ENCODE results near the gene BCL2L2. TPM values are rescaled to one million over a fixed set of nuclear protein-coding genes. Genes with fewer than 3 reads are reported as not detected.
A peak's percentile ranks its signal among the peaks of the same experiment; 100 is the strongest.

The BCL2L2 gene
- polyA plus RNA-seq, 1 of the 3 experiments (the other 2 are of a cell fraction) = 30.6 TPM

GRCh38 chr14:23301288-23301968 is 5.2 kb upstream of the BCL2L2 start (continued):
- peak; percentile 11 for TF ChIP-seq CHD2 (IDR thresholded peaks at IDR 0.05; ENCODE audit: low read length, partially characterized antibody)
- TF ChIP-seq NRF1 (IDR thresholded peaks at IDR 0.05; ENCODE audit: low read depth, low read length) = peak; percentile 82
- no peak for TF ChIP-seq RCOR1 (IDR thresholded peaks at IDR 0.05; ENCODE audit: low read length)
- TF ChIP-seq REST (IDR thresholded peaks at IDR 0.05; ENCODE audit: low read depth, low read length) = no peak
- no peak for TF ChIP-seq NFIC (IDR thresholded peaks at IDR 0.05; ENCODE audit: borderline replicate concordance)
- no peak for TF ChIP-seq FOSL2 (IDR thresholded peaks at IDR 0.05; ENCODE audit: borderline replicate concordance, low read depth)

- peaks cover 0 to 3% of the 10 kb centered on the region in 2 experiments for H3K36me3 ChIP-seq (replicated peaks in 1 of 2; ENCODE audit: control insufficient read depth in 1 of 2, insufficient read depth in 2 of 2, low read length in 1 of 2)
- H3F3A ChIP-seq (replicated peaks; ENCODE audit: insufficient read depth) = peaks cover 27% of the 10 kb centered on the region
- peak overlapping the region; percentile 74 for H3K9ac ChIP-seq
- H3K79me2 ChIP-seq (ENCODE audit: insufficient read depth) = peaks cover 13% of the 10 kb centered on the region
- H3K4me2 ChIP-seq = peak overlapping the region; percentile 97
- H3K9me2 ChIP-seq = no peaks in the 10 kb centered on the region
- ChIA-PET CTCF (interaction anchor here (0.9 to 4.7 kb wide), 16 partner anchors 9 to 290 kb away, joined by 3 to 26 read pairs (median 7); partner anchors contain the start of genes HOMEZ and PABPN1), POLR2A (interaction anchor here (0.7 to 1.6 kb wide), 5 partner anchors 9 to 207 kb away, joined by 3 to 7 read pairs (median 4); partner anchors contain the start of genes ACIN1, C14orf119 and PABPN1)
- peaks cover 14 to 18% of the 10 kb centered on the region in 2 experiments; a peak in 3 of 4 replicates for H3K4me1 ChIP-seq (ENCODE audit: control insufficient read depth in 1 of 2, insufficient read depth in 2 of 2, low read depth in 1 of 2, low read length in 1 of 2)
- H3K4me3 ChIP-seq (ENCODE audit: low read depth in 2 of 2, low read length in 1 of 2) = peak overlapping the region; percentile 69 to 91
- H4K20me1 ChIP-seq (ENCODE audit: insufficient read depth) = no peaks in the 10 kb centered on the region
- peak overlapping the region; percentile 88 to 93 for H3K27ac ChIP-seq (ENCODE audit: low read depth in 2 of 2, low read length in 1 of 2)
- H2AFZ ChIP-seq (ENCODE audit: low read depth) = peak overlapping the region; percentile 89
- H3K27me3 ChIP-seq (ENCODE audit: insufficient read depth) = no peaks in the 10 kb centered on the region
- WGBS (ENCODE audit: low lambda C conversion rate) = no CpG with 5 or more reads among the region's 25 CpGs
- DNase-seq = no peak
- no peaks in the 10 kb centered on the region for H3K9me3 ChIP-seq
- TF ChIP-seq EZH2phosphoT487 (IDR thresholded peaks at IDR 0.05; ENCODE audit: borderline replicate concordance, low read depth) (no peak), EP300 (IDR thresholded peaks at IDR 0.05; ENCODE audit: borderline replicate concordance in 1 of 2, low read depth in 1 of 2, low read length in 1 of 2) (no peak), TCF12 (IDR thresholded peaks at IDR 0.05) (peak; percentile 15; the same call in 1 of the 2 replicates), SMC3 (IDR thresholded peaks at IDR 0.05; ENCODE audit: low read depth, low read length) (no peak), POLR2AphosphoS5 (IDR thresholded peaks at IDR 0.05; ENCODE audit: low read depth, low read length) (peak; percentile 74), RFX5 (IDR thresholded peaks at IDR 0.05; ENCODE audit: low read length) (no peak), FOXM1 (IDR thresholded peaks at IDR 0.05; ENCODE audit: low read depth) (0 out of 2 replicates have a peak, but pooled peaks have one; percentile 51), ZBTB33 (IDR thresholded peaks at IDR 0.05; ENCODE audit: borderline replicate concordance, low read depth) (no peak), TAF1 (IDR thresholded peaks at IDR 0.05; ENCODE audit: borderline replicate concordance, low read depth, low read length) (no peak), JUND (IDR thresholded peaks at IDR 0.05) (no peak), GATA2 (CRISPR knock-in tag; IDR thresholded peaks at IDR 0.05) (no peak), MEF2A (IDR thresholded peaks at IDR 0.05; ENCODE audit: borderline replicate concordance, low read depth) (no peak), REST (IDR thresholded peaks at IDR 0.05; ENCODE audit: low read depth, low read length) (no peak), FOSL2 (IDR thresholded peaks at IDR 0.05; ENCODE audit: borderline replicate concordance, low read depth) (no peak)
- TF ChIP-seq, protein P1, sequence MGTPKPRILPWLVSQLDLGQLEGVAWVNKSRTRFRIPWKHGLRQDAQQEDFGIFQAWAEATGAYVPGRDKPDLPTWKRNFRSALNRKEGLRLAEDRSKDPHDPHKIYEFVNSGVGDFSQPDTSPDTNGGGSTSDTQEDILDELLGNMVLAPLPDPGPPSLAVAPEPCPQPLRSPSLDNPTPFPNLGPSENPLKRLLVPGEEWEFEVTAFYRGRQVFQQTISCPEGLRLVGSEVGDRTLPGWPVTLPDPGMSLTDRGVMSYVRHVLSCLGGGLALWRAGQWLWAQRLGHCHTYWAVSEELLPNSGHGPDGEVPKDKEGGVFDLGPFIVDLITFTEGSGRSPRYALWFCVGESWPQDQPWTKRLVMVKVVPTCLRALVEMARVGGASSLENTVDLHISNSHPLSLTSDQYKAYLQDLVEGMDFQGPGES (IDR thresholded peaks at IDR 0.05; ENCODE audit: low read depth, low read length) = no peak
- TF ChIP-seq, protein P2, sequence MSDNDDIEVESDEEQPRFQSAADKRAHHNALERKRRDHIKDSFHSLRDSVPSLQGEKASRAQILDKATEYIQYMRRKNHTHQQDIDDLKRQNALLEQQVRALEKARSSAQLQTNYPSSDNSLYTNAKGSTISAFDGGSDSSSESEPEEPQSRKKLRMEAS (IDR thresholded peaks at IDR 0.05; ENCODE audit: low read depth) = peak; percentile 75; the same call in 1 of the 2 replicates
Observed at GRCh38 chr14:23301969-23302289, 4.7 kb upstream of the BCL2L2 start.
